Hematopoietic multipotent progenitor cell treated with erythropoietin and hydrocortisone succinate and interleukin-3 and kit ligand, for 17 days (in vitro differentiated cells): ENCODE measurements around the gene PELI2.

Source experiments
- DNase-seq: peaks from one replicate; pipeline ENCODE4 v3.0.0-alpha.2; 2015; ENCODE audit warnings: low spot score

PELI2 gene

GRCh38 chr14:56299306-56299984 is 181.2 kb downstream of the PELI2 start:
- no peak for DNase-seq

- DNase-seq: no peak
Measured at GRCh38 chr14:56300495-56300894, 182.3 kb downstream of the PELI2 start.

GRCh38 chr14:56304456-56304855 is 186.2 kb downstream of the PELI2 start:
- no peak for DNase-seq

DNA sequence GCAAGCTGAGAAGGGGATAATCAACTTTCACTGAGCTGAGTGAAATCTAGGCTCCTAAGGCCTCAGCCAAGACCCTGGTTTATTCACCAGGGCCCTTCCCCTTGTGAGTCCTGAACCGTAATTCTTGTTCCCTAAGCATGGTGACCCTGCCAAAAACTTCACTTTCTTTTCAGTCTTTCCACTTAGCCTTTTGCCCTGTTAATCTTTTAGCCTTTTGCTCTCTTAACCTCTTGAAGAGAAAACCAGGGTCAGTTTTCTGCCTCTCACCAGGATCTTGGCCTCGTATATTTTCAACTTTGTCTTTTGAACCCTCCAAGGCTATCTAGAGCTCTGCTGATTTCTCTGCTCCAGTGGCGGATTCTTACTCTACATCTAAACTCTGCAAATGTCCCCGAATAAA is 191.0 kb downstream of the PELI2 start:
- DNase-seq: no peak

GRCh38 chr14:56310643-56311042 is 192.4 kb downstream of the PELI2 start:
- DNase-seq: no peak

GRCh38 chr14:56313789-56314188 is 195.6 kb downstream of the PELI2 start:
- no peak for DNase-seq

- no peak for DNase-seq
Measured at GRCh38 chr14:56318393-56319115, 200.3 kb downstream of the PELI2 start.

GRCh38 chr14:56321861-56322260 is 203.7 kb downstream of the PELI2 start:
- DNase-seq: no peak

- DNase-seq: no peak
Measured at GRCh38 chr14:56322531-56322930, 204.3 kb downstream of the PELI2 start.

DNA sequence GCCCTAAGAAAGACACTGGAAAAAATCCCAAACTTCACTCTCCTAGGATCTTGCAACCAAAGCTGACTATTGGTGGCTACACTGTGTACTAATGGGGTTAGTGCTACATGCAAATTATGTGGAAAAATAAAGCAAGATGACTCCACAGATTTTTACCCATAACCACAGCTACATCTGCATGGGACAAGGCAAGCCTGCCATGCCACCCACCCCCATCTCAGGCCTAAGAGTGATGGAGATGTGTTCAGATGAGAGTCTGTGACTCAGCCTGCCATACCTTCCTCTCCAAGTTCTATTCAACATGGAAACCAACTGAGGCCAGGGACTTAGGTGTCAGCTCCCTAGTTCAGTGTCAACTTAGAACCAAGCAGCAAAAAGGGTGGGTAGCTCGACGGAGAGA is 206.2 kb downstream of the PELI2 start:
- no peak for DNase-seq

GRCh38 chr14:56324856-56325699 is 206.9 kb downstream of the PELI2 start:
- no peak for DNase-seq

DNA sequence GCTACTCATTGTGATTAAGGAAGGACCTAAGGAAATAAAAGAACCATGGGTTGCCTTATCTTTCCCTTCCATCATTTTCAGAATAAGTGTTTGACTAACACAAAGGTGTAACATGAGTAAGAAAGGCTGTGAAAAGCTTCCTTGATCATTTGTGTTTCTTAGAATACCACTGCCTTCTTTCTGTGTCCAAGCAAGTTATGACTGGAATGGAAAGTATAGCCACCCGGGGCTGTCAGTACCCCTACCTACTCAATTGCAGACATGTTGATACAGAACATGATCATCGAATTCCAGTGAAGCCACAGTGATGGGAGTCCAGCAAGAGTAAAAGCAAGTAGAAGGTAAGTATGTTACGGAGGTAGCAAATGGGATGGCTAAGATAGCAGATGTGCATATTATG is 209.8 kb downstream of the PELI2 start:
- DNase-seq: no peak

- DNase-seq: no peak
Measured at GRCh38 chr14:56331592-56332216, 213.5 kb downstream of the PELI2 start.

DNA sequence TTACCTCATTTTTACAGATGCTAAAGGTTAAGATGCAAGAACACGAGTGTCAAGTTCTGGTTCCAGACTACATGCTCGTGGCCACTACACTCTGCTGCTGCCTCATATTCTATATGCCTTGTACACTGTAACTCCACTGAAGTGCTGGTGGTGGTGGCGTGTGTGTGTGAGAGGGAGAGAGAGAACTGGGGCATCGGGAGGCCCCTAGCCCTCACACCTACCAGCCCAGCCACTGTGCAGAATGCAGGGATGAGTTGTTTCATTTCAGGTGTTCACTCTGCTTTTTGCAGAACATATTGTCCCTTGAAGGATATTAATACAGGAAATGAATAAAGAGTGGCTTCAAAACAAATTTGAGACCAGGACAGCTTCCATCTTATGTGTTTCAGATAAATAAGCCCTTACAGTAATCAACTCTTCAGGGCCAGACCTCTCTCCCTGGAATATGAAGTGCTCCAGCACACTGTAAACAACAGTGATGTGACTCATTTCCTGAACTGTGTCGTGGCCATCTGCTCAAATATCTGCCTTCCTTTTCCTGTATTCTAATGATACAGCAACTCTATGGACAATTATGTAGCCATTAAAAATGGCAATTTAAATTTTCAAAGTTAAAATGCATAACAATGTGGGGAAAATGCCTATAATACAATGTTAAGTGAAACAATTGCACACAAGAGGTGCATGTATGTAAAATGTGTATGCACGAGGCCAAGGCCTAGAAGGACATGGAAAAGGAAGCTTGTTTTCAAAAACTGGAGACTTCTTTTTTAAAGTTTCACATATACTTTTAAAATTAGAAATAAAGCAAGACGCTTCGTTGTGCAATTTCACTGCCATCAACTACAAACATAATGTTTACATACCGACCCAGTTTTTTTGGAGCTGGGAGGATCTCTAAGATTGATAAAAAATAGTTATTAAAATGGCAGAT is 215.4 kb downstream of the PELI2 start:
- DNase-seq: no peak

- DNase-seq: no peak
Measured at GRCh38 chr14:56334458-56334857, 216.2 kb downstream of the PELI2 start.

GRCh38 chr14:56338674-56339073 is 220.5 kb downstream of the PELI2 start:
- DNase-seq: no peak

GRCh38 chr14:56339855-56340701 is 221.9 kb downstream of the PELI2 start:
- peak; percentile 15 for DNase-seq

GRCh38 chr14:56340932-56341331 is 222.7 kb downstream of the PELI2 start:
- DNase-seq: no peak

- DNase-seq: no peak
Measured at GRCh38 chr14:56341766-56342493, 223.7 kb downstream of the PELI2 start.

DNA sequence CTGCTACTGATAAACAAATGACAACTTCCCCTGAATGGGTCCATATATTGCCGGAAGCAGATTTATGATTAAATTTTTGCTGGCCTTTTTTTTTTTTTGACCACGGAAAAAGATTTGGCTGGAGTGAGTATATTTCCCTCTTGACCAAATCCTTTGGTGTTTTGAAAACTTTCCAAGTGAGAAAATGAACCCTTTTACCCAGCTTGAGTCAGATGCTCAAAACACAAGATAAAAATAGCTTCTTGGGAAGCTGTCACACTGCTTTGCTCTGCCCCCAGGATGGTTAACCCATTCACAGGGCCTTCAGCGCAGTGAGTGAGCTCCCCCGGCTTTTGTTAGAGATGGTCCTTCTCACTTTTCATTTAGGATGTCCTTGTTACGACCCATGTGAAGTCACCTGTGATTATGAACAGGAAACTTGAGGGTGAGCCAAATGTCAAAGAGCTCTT is 224.3 kb downstream of the PELI2 start:
- DNase-seq: no peak
